BJ (cell line): ENCODE measurements around the gene GMCL2. TPM values are rescaled to one million over a fixed set of nuclear protein-coding genes. Genes with fewer than 3 reads are reported as not detected.

Experiments used
- CTCF ChIA-PET: fragments of 350-600 bp; formaldehyde crosslinking; extraction: SDS; loops from one replicate; lab custom pipeline; 2021; ENCODE audit warnings: antibody characterized with exemption, inconsistent platforms; lab: Yijun Ruan, JAX
- POLR2A ChIA-PET: fragments of 300-600 bp; sonication (Branson Sonifier 250); formaldehyde crosslinking; extraction: SDS; loops from one replicate; lab custom pipeline; 2021; ENCODE audit warnings: antibody characterized with exemption; lab: Charles Lee
- DNase-seq: peaks from one replicate; pipeline ENCODE4 v3.0.0-alpha.2; 2011; ENCODE audit warnings: low read depth
- H3K27me3 ChIP-seq: 2 replicates; pipeline ENCODE4 v1.6.0; 2011; ENCODE audit warnings: low read length; ENCODE audit not compliant: control insufficient read depth, insufficient read depth
- H3K36me3 ChIP-seq: 2 replicates; pipeline ENCODE4 v1.5.1; 2011; ENCODE audit warnings: low read length; ENCODE audit not compliant: control insufficient read depth, insufficient read depth
- H3K4me3 ChIP-seq: 2 replicates; pipeline ENCODE4 v1.5.1; 2011; ENCODE audit warnings: low read depth, mild to moderate bottlenecking, control low read depth, low read length
- CTCF ChIP-seq: IDR thresholded peaks from 2 replicates; pipeline ENCODE4 v1.5.1; 2011; ENCODE audit warnings: low read depth, mild to moderate bottlenecking, control low read depth, inconsistent platforms, low read length, moderate library complexity; ENCODE audit not compliant: insufficient read depth
- polyA plus RNA-seq: library from polyadenylated mRNA; depleted of rRNA; stranded (reverse); fragments of >200 nt; gene quantifications from 2 replicates; pipeline ENCODE4 v1.2.3, GENCODE V29; 2011

Gene GMCL2
- polyA plus RNA-seq, 1 experiment, result not detected

- POLR2A ChIA-PET, result no interaction called here
- DNase-seq, result no peak
- no peak for TF ChIP-seq CTCF
- Histone ChIP-seq H3K4me3 (no peak overlapping the region), H3K36me3 (peaks cover 11% of the 10 kb centered on the region), H3K27me3 (no peaks in the 10 kb centered on the region)
- CTCF ChIA-PET, result interaction anchor here (1.0 kb wide), 1 partner anchor 14 kb away, joined by 4 read pairs; no protein-coding TSS in a partner anchor
Measured at GRCh38 chr5:178227929-178228328, 40.8 kb upstream of the GMCL2 start.

DNA sequence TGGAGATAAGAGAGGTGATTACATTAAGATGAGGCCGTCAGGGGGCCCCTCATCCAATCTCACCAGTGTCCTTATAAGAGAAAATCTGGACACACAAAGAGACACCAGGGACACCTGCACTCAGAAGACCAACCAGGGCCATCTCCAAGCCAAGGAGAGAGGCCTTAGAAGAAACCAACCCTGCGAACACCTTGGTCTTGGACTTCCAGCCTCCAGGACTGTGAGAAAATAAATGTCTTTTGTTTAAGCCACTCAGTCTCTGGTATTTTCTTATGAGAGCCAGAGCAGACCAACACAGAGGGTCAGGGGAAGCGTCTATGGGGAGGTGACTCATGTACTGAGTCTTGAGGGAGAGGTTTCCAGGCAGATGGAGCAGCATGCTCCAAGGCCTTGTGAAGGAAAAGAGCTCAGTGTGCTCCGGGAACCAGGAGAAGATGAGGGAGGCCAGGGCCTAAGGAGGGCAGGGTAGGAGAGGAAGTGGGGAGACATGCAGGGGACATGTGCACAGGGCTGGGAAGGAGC is 40.0 kb upstream of the GMCL2 start:
- ChIA-PET POLR2A (no interaction called here), CTCF (interaction anchor here (1.0 kb wide), 1 partner anchor 13 kb away, joined by 4 read pairs; no protein-coding TSS in a partner anchor)
- Histone ChIP-seq H3K4me3 (no peak overlapping the region), H3K27me3 (no peaks in the 10 kb centered on the region), H3K36me3 (peaks cover 13% of the 10 kb centered on the region)
- TF ChIP-seq CTCF, result no peak
- no peak for DNase-seq

GRCh38 chr5:178225174-178225573 is 38.0 kb upstream of the GMCL2 start:
- no peak overlapping the region for H3K4me3 ChIP-seq
- H3K36me3 ChIP-seq, result peaks cover 18% of the 10 kb centered on the region
- H3K27me3 ChIP-seq, result no peaks in the 10 kb centered on the region
- ChIA-PET POLR2A (no interaction called here), CTCF (interaction anchor here (1.2 kb wide), 1 partner anchor 10 kb away, joined by 3 read pairs; no protein-coding TSS in a partner anchor)
- TF ChIP-seq CTCF, result no peak
- no peak for DNase-seq

- DNase-seq, result no peak
- no peak overlapping the region for H3K4me3 ChIP-seq
- ChIA-PET CTCF (interaction anchor here (1.2 kb wide), 1 partner anchor 10 kb away, joined by 3 read pairs; no protein-coding TSS in a partner anchor), POLR2A (no interaction called here)
- no peaks in the 10 kb centered on the region for H3K27me3 ChIP-seq
- TF ChIP-seq CTCF, result no peak
- H3K36me3 ChIP-seq, result peaks cover 15% of the 10 kb centered on the region
Measured at GRCh38 chr5:178224403-178224802, 37.2 kb upstream of the GMCL2 start.

GRCh38 chr5:178223828-178224335 is 36.7 kb upstream of the GMCL2 start:
- no peak for DNase-seq
- Histone ChIP-seq H3K36me3 (peaks cover 15% of the 10 kb centered on the region), H3K27me3 (no peaks in the 10 kb centered on the region), H3K4me3 (no peak overlapping the region)
- ChIA-PET POLR2A (no interaction called here), CTCF (interaction anchor here (1.2 kb wide), 1 partner anchor 11 kb away, joined by 3 read pairs; no protein-coding TSS in a partner anchor)
- no peak for TF ChIP-seq CTCF
